Measurements from ENCODE around the gene CPT2. TPM values are rescaled to one million over a fixed set of nuclear protein-coding genes. Genes with fewer than 3 reads are reported as not detected.

CPT2 gene
- total and polyA plus RNA-seq, 2 of the 13 experiments (the other 11 are each of a cell fraction or from before 2014, with no cell fraction given), result 12.6 to 14.6 TPM

- no peak for TF ChIP-seq ZFP36 (IDR thresholded peaks at IDR 0.05; ENCODE audit: borderline replicate concordance, low read depth, low read length, partially characterized antibody)
- TF ChIP-seq ZNF580 (CRISPR knock-in tag; IDR thresholded peaks at IDR 0.05; ENCODE audit: borderline replicate concordance, low read depth), result peak; percentile 60; the same call in 1 of the 2 replicates
- TF ChIP-seq ZFX (CRISPR knock-in tag; IDR thresholded peaks at IDR 0.05; ENCODE audit: low read depth), result peak; percentile 99
- TF ChIP-seq ZNF446 (CRISPR knock-in tag; IDR thresholded peaks at IDR 0.05), result 0 out of 2 replicates have a peak, but pooled peaks have one; percentile 27
- TF ChIP-seq HOXA5 (CRISPR knock-in tag; IDR thresholded peaks at IDR 0.05), result peak; percentile 97
- no peak for TF ChIP-seq ZNF34 (CRISPR knock-in tag; IDR thresholded peaks at IDR 0.05; ENCODE audit: borderline replicate concordance)
- no peak for TF ChIP-seq ZNF354B (CRISPR knock-in tag; IDR thresholded peaks at IDR 0.05)
- peak; percentile 95 for TF ChIP-seq ZC3H13 (CRISPR knock-in tag; IDR thresholded peaks at IDR 0.05)
- TF ChIP-seq FOXO1 (CRISPR knock-in tag; IDR thresholded peaks at IDR 0.05), result no peak; the same call in 1 of the 2 replicates
- TF ChIP-seq KLF11 (CRISPR knock-in tag; IDR thresholded peaks at IDR 0.05), result 0 out of 2 replicates have a peak, but pooled peaks have one; percentile 36
- no peak for TF ChIP-seq PRPF4 (IDR thresholded peaks at IDR 0.05; ENCODE audit: low read depth, low read length, poor library complexity, severe bottlenecking)
- TF ChIP-seq HIC2 (CRISPR knock-in tag; IDR thresholded peaks at IDR 0.05; ENCODE audit: low read depth), result no peak
- TF ChIP-seq E2F5 (CRISPR knock-in tag; conservative IDR thresholded peaks at IDR 0.05), result peak; percentile 71
- TF ChIP-seq KMT2A (CRISPR knock-in tag; IDR thresholded peaks at IDR 0.05), result peak; percentile 69; the same call in 1 of the 2 replicates
- peak; percentile 70 for TF ChIP-seq ZNF563 (CRISPR knock-in tag; IDR thresholded peaks at IDR 0.05)
- peak; percentile 66; the same call in 1 of the 3 replicates for TF ChIP-seq MXI1 (IDR thresholded peaks at IDR 0.05; ENCODE audit: borderline replicate concordance, low read depth, low read length)
- no peak for TF ChIP-seq HMGA1 (CRISPR knock-in tag; conservative IDR thresholded peaks at IDR 0.05)
- peak; percentile 87; the same call in 1 of the 2 replicates for TF ChIP-seq CBX5 (CRISPR knock-in tag; IDR thresholded peaks at IDR 0.05; ENCODE audit: borderline replicate concordance)
- TF ChIP-seq ZHX1 (CRISPR knock-in tag; IDR thresholded peaks at IDR 0.05; ENCODE audit: low read depth), result peak; percentile 74; the same call in 1 of the 2 replicates
- peak; percentile 98 for TF ChIP-seq TAF1 (CRISPR knock-in tag; IDR thresholded peaks at IDR 0.05)
- TF ChIP-seq FOXP1 (IDR thresholded peaks at IDR 0.05), result no peak
- TF ChIP-seq FOXP1 (CRISPR knock-in tag; IDR thresholded peaks at IDR 0.05), result no peak
- TF ChIP-seq ETV5 (CRISPR knock-in tag; IDR thresholded peaks at IDR 0.05; ENCODE audit: borderline replicate concordance), result peak; percentile 86; the same call in 1 of the 2 replicates
- TF ChIP-seq SATB2 (CRISPR knock-in tag; IDR thresholded peaks at IDR 0.05), result no peak
- 0 out of 2 replicates have a peak, but pooled peaks have one; percentile 57 for TF ChIP-seq NR0B2 (CRISPR knock-in tag; IDR thresholded peaks at IDR 0.05)
Observed at GRCh38 chr1:53220171-53220961, 23.7 kb downstream of the CPT2 start, which contains the start of gene CZIB (continued).
